Cardiac septum (tissue), 1 donor: ENCODE data around the gene PCDHGC3. TPM values are rescaled to one million over a fixed set of nuclear protein-coding genes. Genes with fewer than 3 reads are reported as not detected.

Experiments
- DNase-seq: peaks from one replicate; pipeline ENCODE4 v3.0.0-alpha.2; 2020; ENCODE audit warnings: low spot score
- intact Hi-C: fragments of 100-400 bp; cut with DNase I; formaldehyde crosslinking; loops from one replicate; pipeline ENCODE4 v1.14.0; 2022
- total RNA-seq: library from RNA; stranded (reverse); fragmentation: NEBNext Ultra II Directional; extraction: Animal tissue kit (Norgen Biotek cat#: 25700); gene quantifications from one replicate; pipeline ENCODE4 v1.2.1, GENCODE V29; 2021
- donor health status: DM: no; HTN: no; CAD: no.

The PCDHGC3 gene
- total RNA-seq, 1 donor from 2014 or later, result 16.9 TPM

GRCh38 chr5:141483902-141484301 is 8.1 kb downstream of the PCDHGC3 start:
- DNase-seq, result no peak

DNA sequence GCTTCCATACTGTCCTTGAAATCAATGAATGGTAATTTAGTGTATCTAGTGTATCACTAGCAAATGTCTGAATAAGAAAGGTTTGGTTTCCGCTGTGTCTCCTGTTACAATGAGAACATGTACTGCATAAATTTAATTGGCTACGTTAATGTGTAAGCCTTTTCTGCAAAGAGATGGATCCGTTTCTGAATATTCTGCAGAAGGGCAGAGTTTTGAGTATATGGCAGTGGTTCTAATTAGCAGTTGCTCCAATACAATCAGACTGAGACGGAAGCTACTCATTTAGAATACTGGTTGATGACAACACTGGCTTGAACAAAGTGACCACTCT is 8.5 kb downstream of the PCDHGC3 start:
- intact Hi-C loops, result no loop called here
- no peak for DNase-seq

More at GRCh38 chr5:141483902-141484301, 8.1 kb downstream of the PCDHGC3 start:
- intact Hi-C loops, result no loop called here

GRCh38 chr5:141484641-141485311 is 9.0 kb downstream of the PCDHGC3 start, which contains the start of gene PCDHGC4:
PCDHGC4 (plus strand) TSS chr5:141485030; CDS start chr5:141485174, 144 bp downstream.
- no peak for DNase-seq
- intact Hi-C loops, result no loop called here

DNA sequence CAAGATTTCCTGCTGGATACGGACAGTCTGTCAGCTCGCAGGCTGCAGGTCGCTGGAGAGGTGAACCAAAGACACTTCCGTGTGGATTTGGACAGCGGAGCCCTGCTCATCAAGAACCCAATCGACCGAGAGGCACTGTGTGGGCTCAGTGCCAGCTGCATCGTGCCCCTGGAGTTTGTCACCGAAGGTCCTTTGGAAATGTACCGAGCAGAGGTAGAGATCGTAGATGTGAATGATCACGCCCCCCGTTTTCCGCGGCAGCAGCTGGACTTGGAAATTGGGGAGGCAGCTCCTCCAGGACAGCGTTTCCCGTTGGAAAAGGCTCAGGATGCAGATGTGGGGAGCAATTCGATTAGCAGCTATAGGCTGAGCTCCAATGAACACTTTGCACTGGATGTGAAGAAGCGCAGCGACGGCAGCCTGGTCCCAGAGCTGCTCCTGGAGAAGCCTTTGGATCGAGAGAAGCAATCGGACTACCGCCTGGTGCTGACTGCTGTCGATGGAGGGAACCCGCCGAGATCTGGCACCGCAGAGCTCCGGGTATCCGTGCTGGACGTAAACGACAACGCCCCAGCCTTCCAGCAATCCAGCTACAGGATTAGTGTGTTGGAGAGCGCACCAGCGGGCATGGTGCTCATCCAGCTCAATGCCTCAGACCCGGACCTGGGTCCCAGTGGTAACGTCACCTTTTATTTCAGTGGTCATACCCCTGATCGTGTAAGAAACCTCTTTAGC is 9.7 kb downstream of the PCDHGC3 start:
- no peak for DNase-seq
- intact Hi-C loops, result no loop called here

GRCh38 chr5:141486091-141486490 is 10.3 kb downstream of the PCDHGC3 start:
- DNase-seq, result no peak
- intact Hi-C loops, result no loop called here

GRCh38 chr5:141487131-141487530 is 11.4 kb downstream of the PCDHGC3 start:
- intact Hi-C loops, result no loop called here
- DNase-seq, result no peak

GRCh38 chr5:141488591-141489561 is 13.1 kb downstream of the PCDHGC3 start, which contains the start of gene PCDHGC5:
PCDHGC5 (plus strand) TSS chr5:141489081; CDS start chr5:141489241, 160 bp downstream.
- intact Hi-C loops, result no loop called here
- no peak for DNase-seq

- DNase-seq, result no peak
- intact Hi-C loops, result no loop called here
Measured at GRCh38 chr5:141489841-141490240, 14.1 kb downstream of the PCDHGC3 start.

DNA sequence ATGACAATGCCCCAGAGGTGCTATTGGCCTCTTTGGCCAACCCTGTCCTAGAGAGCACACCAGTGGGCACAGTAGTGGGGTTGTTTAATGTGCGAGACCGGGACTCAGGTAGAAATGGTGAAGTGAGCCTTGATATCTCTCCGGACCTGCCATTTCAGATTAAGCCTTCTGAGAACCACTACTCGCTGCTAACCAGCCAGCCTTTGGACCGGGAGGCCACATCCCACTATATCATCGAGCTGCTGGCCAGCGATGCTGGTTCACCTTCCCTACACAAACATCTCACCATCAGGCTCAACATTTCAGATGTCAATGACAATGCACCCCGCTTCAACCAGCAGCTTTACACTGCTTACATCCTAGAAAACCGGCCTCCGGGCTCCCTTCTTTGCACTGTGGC is 14.5 kb downstream of the PCDHGC3 start:
- DNase-seq, result no peak
- intact Hi-C loops, result no loop called here

- DNase-seq, result no peak
- intact Hi-C loops, result no loop called here
Measured at GRCh38 chr5:141490771-141491170, 15.0 kb downstream of the PCDHGC3 start.

- intact Hi-C loops, result no loop called here
- DNase-seq, result no peak
Measured at GRCh38 chr5:141491323-141492167, 15.8 kb downstream of the PCDHGC3 start.

GRCh38 chr5:141492168-141492885 is 16.6 kb downstream of the PCDHGC3 start:
- no peak for DNase-seq
- intact Hi-C loops, result no loop called here

- intact Hi-C loops, result no loop called here
- no peak for DNase-seq
Measured at GRCh38 chr5:141493500-141494422, 18.0 kb downstream of the PCDHGC3 start.

DNA sequence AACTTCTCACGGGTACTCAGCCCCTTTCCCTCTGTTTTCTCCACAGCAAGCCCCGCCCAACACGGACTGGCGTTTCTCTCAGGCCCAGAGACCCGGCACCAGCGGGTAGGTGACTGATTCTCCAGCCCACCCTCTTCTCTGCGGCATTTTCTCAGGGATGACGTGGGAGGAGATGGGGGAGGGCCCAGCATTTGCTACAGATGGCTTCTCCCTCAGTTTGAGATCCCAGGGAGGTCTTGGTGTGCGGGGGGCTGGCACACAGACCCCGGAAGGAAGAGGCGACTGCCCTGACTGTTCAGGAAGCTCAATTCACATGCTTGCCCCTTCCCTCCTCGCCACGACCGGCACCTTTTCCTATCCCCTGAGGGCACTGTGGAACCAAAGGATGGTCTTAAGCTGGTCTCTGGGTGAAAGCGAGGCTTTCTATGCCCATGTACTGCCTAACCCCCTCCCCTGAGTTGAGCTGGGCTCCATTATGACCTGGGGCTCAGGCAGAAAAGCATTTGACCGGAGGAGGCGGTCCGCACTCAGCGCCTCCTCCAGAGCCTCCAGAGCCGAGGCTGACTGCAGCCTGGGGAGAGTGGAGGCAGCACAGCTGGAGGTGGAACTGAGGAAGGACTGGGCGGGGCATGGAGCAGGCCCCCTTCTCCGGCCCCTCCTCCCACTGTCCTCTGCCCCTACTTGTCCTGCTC is 19.1 kb downstream of the PCDHGC3 start:
- intact Hi-C loops, result no loop called here
- no peak for DNase-seq

GRCh38 chr5:141495453-141495811 is 19.7 kb downstream of the PCDHGC3 start:
- DNase-seq, result no peak
- intact Hi-C loops, result no loop called here

DNA sequence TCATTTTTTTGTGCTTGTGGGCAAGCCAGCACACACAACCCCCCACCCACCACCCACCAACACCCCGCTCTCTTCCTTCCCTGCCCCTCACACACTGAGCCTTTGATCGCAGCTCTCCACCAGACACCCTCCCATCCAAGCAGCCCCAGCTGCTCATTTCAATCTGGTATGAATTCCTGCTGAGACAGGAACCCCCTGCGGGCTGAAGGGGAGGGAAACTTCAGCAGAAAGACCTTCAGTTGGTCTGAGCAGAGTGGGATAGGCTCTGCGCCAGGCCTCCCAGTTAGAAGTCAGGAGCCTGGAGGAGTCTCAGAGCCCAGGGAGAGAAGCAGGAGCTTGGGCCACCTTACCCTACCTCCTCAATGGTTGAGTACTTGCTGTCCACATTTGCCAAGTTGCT is 20.3 kb downstream of the PCDHGC3 start:
- intact Hi-C loops, result no loop called here
- no peak for DNase-seq

- intact Hi-C loops, result no loop called here
- DNase-seq, result no peak
Measured at GRCh38 chr5:141501761-141502160, 26.0 kb downstream of the PCDHGC3 start.
